ENCODE data around the gene CEP290.

Gene CEP290

GRCh38 chr12:88113871-88114270, 28.0 kb downstream of the CEP290 start:
- Histone ChIP-seq H3K9ac (ENCODE audit: low read depth in 1 of 2, low read length in 2 of 2) (no peak overlapping the region), H3K9me3 (ENCODE audit: control insufficient read depth in 2 of 2, low read length in 2 of 2) (no peaks in the 10 kb centered on the region), H3K27me3 (ENCODE audit: control insufficient read depth in 2 of 2, insufficient read depth in 2 of 2, low read length in 2 of 2) (no peaks in the 10 kb centered on the region), H3K27ac (ENCODE audit: low read depth in 2 of 2, low read length in 2 of 2) (no peak overlapping the region), H3K36me3 (ENCODE audit: control insufficient read depth in 2 of 2, insufficient read depth in 2 of 2, low read length in 2 of 2) (peaks cover 2 to 10% of the 10 kb centered on the region in 2 donors), H3K4me1 (ENCODE audit: control insufficient read depth in 2 of 2, insufficient read depth in 2 of 2, low read length in 2 of 2) (no peaks in the 10 kb centered on the region), H3K4me3 (ENCODE audit: low read length in 2 of 2) (no peak overlapping the region)

- Histone ChIP-seq H3K4me3 (ENCODE audit: low read length in 2 of 2) (peak overlapping the region in 1 of 2 donors; percentile 52), H3K36me3 (ENCODE audit: control insufficient read depth in 2 of 2, insufficient read depth in 2 of 2, low read length in 2 of 2) (peaks cover 10 to 15% of the 10 kb centered on the region in 2 donors), H3K4me1 (ENCODE audit: control insufficient read depth in 2 of 2, insufficient read depth in 2 of 2, low read length in 2 of 2) (no peaks in the 10 kb centered on the region), H3K27ac (ENCODE audit: low read depth in 2 of 2, low read length in 2 of 2) (no peak overlapping the region), H3K9ac (ENCODE audit: low read depth in 1 of 2, low read length in 2 of 2) (peak overlapping the region in 1 of 2 donors; percentile 34), H3K27me3 (ENCODE audit: control insufficient read depth in 2 of 2, insufficient read depth in 2 of 2, low read length in 2 of 2) (no peaks in the 10 kb centered on the region), H3K9me3 (ENCODE audit: control insufficient read depth in 2 of 2, low read length in 2 of 2) (no peaks in the 10 kb centered on the region)
Measured at GRCh38 chr12:88111074-88111652, 30.7 kb downstream of the CEP290 start.

GRCh38 chr12:88108021-88108420, 33.9 kb downstream of the CEP290 start:
- H3K27me3 ChIP-seq (ENCODE audit: control insufficient read depth in 2 of 2, insufficient read depth in 2 of 2, low read length in 2 of 2): no peaks in the 10 kb centered on the region
- no peaks in the 10 kb centered on the region for H3K4me1 ChIP-seq (ENCODE audit: control insufficient read depth in 2 of 2, insufficient read depth in 2 of 2, low read length in 2 of 2)
- no peak overlapping the region for H3K9ac ChIP-seq (ENCODE audit: low read depth in 1 of 2, low read length in 2 of 2)
- H3K9me3 ChIP-seq (ENCODE audit: control insufficient read depth in 2 of 2, low read length in 2 of 2): no peaks in the 10 kb centered on the region
- no peak overlapping the region for H3K4me3 ChIP-seq (ENCODE audit: low read length in 2 of 2)
- H3K27ac ChIP-seq (ENCODE audit: low read depth in 2 of 2, low read length in 2 of 2): no peak overlapping the region
- H3K36me3 ChIP-seq (ENCODE audit: control insufficient read depth in 2 of 2, insufficient read depth in 2 of 2, low read length in 2 of 2): peaks cover 7 to 18% of the 10 kb centered on the region in 2 donors

GRCh38 chr12:88093573-88093972, 48.3 kb downstream of the CEP290 start:
- Histone ChIP-seq H3K27me3 (ENCODE audit: control insufficient read depth in 2 of 2, insufficient read depth in 2 of 2, low read length in 2 of 2) (no peaks in the 10 kb centered on the region), H3K9ac (ENCODE audit: low read depth in 1 of 2, low read length in 2 of 2) (no peak overlapping the region), H3K27ac (ENCODE audit: low read depth in 2 of 2, low read length in 2 of 2) (no peak overlapping the region), H3K9me3 (ENCODE audit: control insufficient read depth in 2 of 2, low read length in 2 of 2) (no peaks in the 10 kb centered on the region), H3K4me3 (ENCODE audit: low read length in 2 of 2) (no peak overlapping the region), H3K4me1 (ENCODE audit: control insufficient read depth in 2 of 2, insufficient read depth in 2 of 2, low read length in 2 of 2) (no peaks in the 10 kb centered on the region), H3K36me3 (ENCODE audit: control insufficient read depth in 2 of 2, insufficient read depth in 2 of 2, low read length in 2 of 2) (peaks cover 8 to 12% of the 10 kb centered on the region in 2 donors)

- Histone ChIP-seq H3K27ac (ENCODE audit: low read depth in 2 of 2, low read length in 2 of 2) (no peak overlapping the region), H3K27me3 (ENCODE audit: control insufficient read depth in 2 of 2, insufficient read depth in 2 of 2, low read length in 2 of 2) (no peaks in the 10 kb centered on the region), H3K9ac (ENCODE audit: low read depth in 1 of 2, low read length in 2 of 2) (no peak overlapping the region), H3K36me3 (ENCODE audit: control insufficient read depth in 2 of 2, insufficient read depth in 2 of 2, low read length in 2 of 2) (peaks cover 8 to 12% of the 10 kb centered on the region in 2 donors), H3K9me3 (ENCODE audit: control insufficient read depth in 2 of 2, low read length in 2 of 2) (no peaks in the 10 kb centered on the region), H3K4me3 (ENCODE audit: low read length in 2 of 2) (no peak overlapping the region), H3K4me1 (ENCODE audit: control insufficient read depth in 2 of 2, insufficient read depth in 2 of 2, low read length in 2 of 2) (no peaks in the 10 kb centered on the region)
Measured at GRCh38 chr12:88092771-88093170, 49.1 kb downstream of the CEP290 start.

GRCh38 chr12:88084210-88084609, 57.7 kb downstream of the CEP290 start:
- Histone ChIP-seq H3K27ac (ENCODE audit: low read depth in 2 of 2, low read length in 2 of 2) (no peak overlapping the region), H3K36me3 (ENCODE audit: control insufficient read depth in 2 of 2, insufficient read depth in 2 of 2, low read length in 2 of 2) (peaks cover 10 to 24% of the 10 kb centered on the region in 2 donors), H3K9ac (ENCODE audit: low read depth in 1 of 2, low read length in 2 of 2) (no peak overlapping the region), H3K4me3 (ENCODE audit: low read length in 2 of 2) (no peak overlapping the region), H3K27me3 (ENCODE audit: control insufficient read depth in 2 of 2, insufficient read depth in 2 of 2, low read length in 2 of 2) (no peaks in the 10 kb centered on the region), H3K9me3 (ENCODE audit: control insufficient read depth in 2 of 2, low read length in 2 of 2) (no peaks in the 10 kb centered on the region), H3K4me1 (ENCODE audit: control insufficient read depth in 2 of 2, insufficient read depth in 2 of 2, low read length in 2 of 2) (no peaks in the 10 kb centered on the region)

- H3K4me1 ChIP-seq (ENCODE audit: control insufficient read depth in 2 of 2, insufficient read depth in 2 of 2, low read length in 2 of 2): no peaks in the 10 kb centered on the region
- peaks cover 14 to 23% of the 10 kb centered on the region in 2 donors for H3K36me3 ChIP-seq (ENCODE audit: control insufficient read depth in 2 of 2, insufficient read depth in 2 of 2, low read length in 2 of 2)
- no peak overlapping the region for H3K27ac ChIP-seq (ENCODE audit: low read depth in 2 of 2, low read length in 2 of 2)
- H3K9me3 ChIP-seq (ENCODE audit: control insufficient read depth in 2 of 2, low read length in 2 of 2): no peaks in the 10 kb centered on the region
- no peaks in the 10 kb centered on the region for H3K27me3 ChIP-seq (ENCODE audit: control insufficient read depth in 2 of 2, insufficient read depth in 2 of 2, low read length in 2 of 2)
- no peak overlapping the region for H3K9ac ChIP-seq (ENCODE audit: low read depth in 1 of 2, low read length in 2 of 2)
- H3K4me3 ChIP-seq (ENCODE audit: low read length in 2 of 2): no peak overlapping the region
Measured at GRCh38 chr12:88083634-88084033, 58.3 kb downstream of the CEP290 start.

GRCh38 chr12:88081247-88081646, 60.6 kb downstream of the CEP290 start:
- no peak overlapping the region for H3K9ac ChIP-seq (ENCODE audit: low read depth in 1 of 2, low read length in 2 of 2)
- H3K27me3 ChIP-seq (ENCODE audit: control insufficient read depth in 2 of 2, insufficient read depth in 2 of 2, low read length in 2 of 2): no peaks in the 10 kb centered on the region
- H3K9me3 ChIP-seq (ENCODE audit: control insufficient read depth in 2 of 2, low read length in 2 of 2): no peaks in the 10 kb centered on the region
- no peak overlapping the region for H3K4me3 ChIP-seq (ENCODE audit: low read length in 2 of 2)
- peaks cover 8 to 28% of the 10 kb centered on the region in 2 donors for H3K36me3 ChIP-seq (ENCODE audit: control insufficient read depth in 2 of 2, insufficient read depth in 2 of 2, low read length in 2 of 2)
- H3K27ac ChIP-seq (ENCODE audit: low read depth in 2 of 2, low read length in 2 of 2): no peak overlapping the region
- no peaks in the 10 kb centered on the region for H3K4me1 ChIP-seq (ENCODE audit: control insufficient read depth in 2 of 2, insufficient read depth in 2 of 2, low read length in 2 of 2)

- no peaks in the 10 kb centered on the region for H3K27me3 ChIP-seq (ENCODE audit: control insufficient read depth in 2 of 2, insufficient read depth in 2 of 2, low read length in 2 of 2)
- H3K36me3 ChIP-seq (ENCODE audit: control insufficient read depth in 2 of 2, insufficient read depth in 2 of 2, low read length in 2 of 2): peaks cover 0 to 16% of the 10 kb centered on the region in 2 donors
- H3K9me3 ChIP-seq (ENCODE audit: control insufficient read depth in 2 of 2, low read length in 2 of 2): no peaks in the 10 kb centered on the region
- H3K27ac ChIP-seq (ENCODE audit: low read depth in 2 of 2, low read length in 2 of 2): no peak overlapping the region
- no peaks in the 10 kb centered on the region for H3K4me1 ChIP-seq (ENCODE audit: control insufficient read depth in 2 of 2, insufficient read depth in 2 of 2, low read length in 2 of 2)
- H3K4me3 ChIP-seq (ENCODE audit: low read length in 2 of 2): no peak overlapping the region
- H3K9ac ChIP-seq (ENCODE audit: low read depth in 1 of 2, low read length in 2 of 2): no peak overlapping the region
Measured at GRCh38 chr12:88067301-88067700, 74.6 kb downstream of the CEP290 start.

- H3K27ac ChIP-seq (ENCODE audit: low read depth in 2 of 2, low read length in 2 of 2): no peak overlapping the region
- no peak overlapping the region for H3K4me3 ChIP-seq (ENCODE audit: low read length in 2 of 2)
- no peaks in the 10 kb centered on the region for H3K27me3 ChIP-seq (ENCODE audit: control insufficient read depth in 2 of 2, insufficient read depth in 2 of 2, low read length in 2 of 2)
- no peaks in the 10 kb centered on the region for H3K4me1 ChIP-seq (ENCODE audit: control insufficient read depth in 2 of 2, insufficient read depth in 2 of 2, low read length in 2 of 2)
- no peak overlapping the region for H3K9ac ChIP-seq (ENCODE audit: low read depth in 1 of 2, low read length in 2 of 2)
- H3K36me3 ChIP-seq (ENCODE audit: control insufficient read depth in 2 of 2, insufficient read depth in 2 of 2, low read length in 2 of 2): peaks cover under 1 to 12% of the 10 kb centered on the region in 2 donors
- H3K9me3 ChIP-seq (ENCODE audit: control insufficient read depth in 2 of 2, low read length in 2 of 2): no peaks in the 10 kb centered on the region
Measured at GRCh38 chr12:88063375-88063774, 78.5 kb downstream of the CEP290 start.

Measured in mucosa of rectum (tissue), 2 donors.